GM18909 (cell line): ENCODE measurements around the gene MKKS.
"Not testable (repeated sequence)": the region's sequence is repeated elsewhere in the genome, so short reads cannot be mapped to it uniquely, and the experiment has no call there.

Source experiments
- ATAC-seq: cut with Tn5 transposase; IDR thresholded peaks from one replicate; pipeline ENCODE4 v1.9.1; 2021; ENCODE audit warnings: mild to moderate bottlenecking; ENCODE audit not compliant: unreplicated experiment, poor library complexity

Gene MKKS

GRCh38 chr20:10417218-10417617, 16.8 kb downstream of the MKKS start:
- not testable (repeated sequence) for ATAC-seq

GRCh38 chr20:10415013-10415650, 18.9 kb downstream of the MKKS start:
- ATAC-seq: no peak

GRCh38 chr20:10412591-10413408, 21.2 kb downstream of the MKKS start:
- no peak for ATAC-seq

GRCh38 chr20:10411673-10412072, 22.3 kb downstream of the MKKS start:
- ATAC-seq: no peak

DNA sequence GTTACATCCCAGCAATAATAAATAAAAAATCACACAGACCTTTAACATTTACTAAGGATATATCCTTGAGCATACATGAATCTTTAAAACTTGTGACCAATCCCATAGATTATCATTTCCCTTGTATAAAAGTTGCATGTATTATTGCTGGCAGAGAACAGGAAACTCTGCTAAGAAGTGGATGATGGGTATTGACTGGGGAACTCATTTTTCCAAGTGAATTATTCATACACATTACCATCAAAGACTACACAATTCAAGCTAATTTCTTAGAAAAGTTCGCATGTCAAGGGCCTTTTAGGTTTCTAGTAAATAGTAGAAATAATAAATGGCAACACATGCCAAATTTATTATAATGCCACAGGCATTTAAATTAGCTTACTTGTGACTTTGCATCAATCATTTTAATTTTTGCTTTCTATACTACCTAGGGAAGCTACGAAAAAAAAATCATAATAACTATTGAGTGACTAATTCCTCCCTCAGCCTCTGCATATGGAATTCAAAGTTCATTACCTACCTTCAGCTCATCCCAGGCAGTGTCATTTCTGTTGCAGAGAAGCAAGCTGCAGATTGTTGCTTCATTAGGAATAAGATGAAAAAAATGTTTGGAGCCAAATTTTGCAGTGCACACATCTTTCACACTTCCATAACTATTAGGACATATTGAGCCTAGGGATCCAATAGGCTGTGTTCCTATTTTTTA, 25.8 kb downstream of the MKKS start:
- no peak for ATAC-seq

- no peak for ATAC-seq
Observed at GRCh38 chr20:10404959-10405530, 29.0 kb downstream of the MKKS start.

DNA sequence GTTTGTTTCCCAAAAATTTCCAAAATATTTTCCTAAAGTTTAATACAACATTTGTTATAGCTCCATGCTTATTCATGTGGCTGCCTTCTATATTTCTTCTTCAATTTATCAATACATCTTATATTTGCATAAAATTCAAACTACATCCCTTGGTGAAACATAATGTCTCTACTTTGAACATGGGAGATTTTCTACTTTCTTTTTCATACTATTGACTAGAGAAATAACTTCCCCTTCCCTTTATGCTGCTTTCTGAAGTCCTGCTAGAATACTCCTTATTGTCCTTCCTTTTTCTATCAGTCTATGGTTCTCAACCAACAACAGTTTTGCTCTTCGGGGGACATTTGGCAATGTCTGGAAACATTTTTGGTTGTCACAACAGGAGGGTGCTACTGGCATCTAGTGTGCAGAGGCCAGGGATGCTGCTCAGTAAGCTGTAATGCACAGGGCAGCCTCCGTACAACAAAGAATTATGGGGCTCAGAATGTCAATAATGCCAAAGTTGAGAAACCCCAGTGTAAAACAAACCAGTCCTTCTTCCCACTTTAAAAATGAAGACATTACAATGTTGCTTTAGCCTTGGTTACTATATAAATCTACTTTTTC, 29.9 kb downstream of the MKKS start:
- ATAC-seq: no peak

DNA sequence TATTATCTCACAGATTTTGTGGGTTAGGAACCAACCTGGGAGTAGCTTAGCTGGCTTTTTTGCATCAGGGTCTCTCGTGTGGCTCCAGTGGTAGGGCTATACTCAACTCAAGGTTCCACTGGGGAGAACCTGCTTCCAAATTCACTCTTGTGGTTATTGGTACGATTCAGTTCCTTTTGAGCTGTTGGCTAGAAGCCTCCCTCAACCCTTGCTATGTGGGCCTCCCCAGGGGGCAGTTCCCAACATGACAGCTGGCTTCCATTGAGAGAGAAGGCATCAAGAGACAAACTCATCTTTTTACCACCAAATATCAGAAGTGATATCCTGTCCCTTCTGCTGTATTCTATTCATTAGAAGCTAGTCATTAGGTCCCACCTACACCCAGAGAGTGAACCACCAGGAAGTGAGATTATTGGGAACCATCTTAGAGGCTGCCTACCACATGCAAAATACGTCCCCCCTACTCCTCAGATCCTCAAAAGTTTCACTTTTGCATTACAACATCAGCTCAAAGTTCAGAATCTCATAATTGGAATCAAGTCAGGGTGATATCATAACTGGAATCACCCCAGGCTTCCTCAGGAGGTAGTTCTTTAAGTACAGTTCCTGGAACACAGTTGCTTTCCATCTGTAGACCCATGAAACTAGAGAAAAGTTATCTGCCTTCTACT, 30.9 kb downstream of the MKKS start:
- ATAC-seq: no peak

DNA sequence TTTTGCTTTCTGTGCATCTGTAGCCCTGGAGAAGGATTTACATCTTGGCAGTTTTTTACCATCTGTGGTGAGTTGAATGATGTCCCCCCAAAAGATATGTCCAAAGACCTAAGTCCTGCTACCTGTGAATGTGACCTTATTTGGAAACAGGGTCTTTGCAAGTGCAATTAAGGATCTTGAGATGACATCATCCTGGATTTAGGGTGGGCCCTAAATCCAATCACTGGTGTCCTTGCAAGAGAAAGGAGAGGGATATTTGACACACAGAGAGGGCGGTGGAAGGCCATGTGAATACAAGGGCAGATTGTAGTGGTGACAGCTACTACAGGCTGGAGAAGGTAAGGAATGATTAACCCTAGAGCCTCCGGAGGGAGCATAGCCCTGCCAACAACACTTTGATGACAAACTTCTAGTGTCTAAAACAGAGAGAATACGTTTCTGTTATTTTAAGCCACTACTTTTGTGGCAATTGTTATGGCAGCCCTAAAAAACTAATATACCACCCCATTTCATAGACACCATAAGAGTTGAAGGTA, 35.1 kb downstream of the MKKS start:
- ATAC-seq: no peak

DNA sequence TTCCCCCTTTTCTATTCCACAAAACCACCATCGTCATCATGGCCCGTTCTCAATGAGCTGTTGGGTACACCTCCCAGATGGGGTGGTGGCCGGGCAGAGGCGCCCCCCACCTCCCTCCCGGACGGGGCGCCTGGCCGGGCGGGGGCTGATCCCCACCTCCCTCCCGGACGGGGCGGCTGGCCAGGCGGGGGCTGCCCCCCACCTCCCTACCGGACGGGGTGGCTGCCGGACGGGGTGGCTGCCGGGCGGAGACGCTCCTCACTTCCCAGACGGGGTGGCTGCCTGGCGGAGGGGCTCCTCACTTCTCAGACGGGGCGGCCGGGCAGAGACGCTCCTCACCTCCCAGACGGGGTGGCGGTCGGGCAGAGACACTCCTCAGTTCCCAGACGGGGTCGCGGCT, 39.3 kb downstream of the MKKS start:
- not testable (repeated sequence) for ATAC-seq

- no peak for ATAC-seq
Observed at GRCh38 chr20:10390709-10391108, 43.3 kb downstream of the MKKS start.

DNA sequence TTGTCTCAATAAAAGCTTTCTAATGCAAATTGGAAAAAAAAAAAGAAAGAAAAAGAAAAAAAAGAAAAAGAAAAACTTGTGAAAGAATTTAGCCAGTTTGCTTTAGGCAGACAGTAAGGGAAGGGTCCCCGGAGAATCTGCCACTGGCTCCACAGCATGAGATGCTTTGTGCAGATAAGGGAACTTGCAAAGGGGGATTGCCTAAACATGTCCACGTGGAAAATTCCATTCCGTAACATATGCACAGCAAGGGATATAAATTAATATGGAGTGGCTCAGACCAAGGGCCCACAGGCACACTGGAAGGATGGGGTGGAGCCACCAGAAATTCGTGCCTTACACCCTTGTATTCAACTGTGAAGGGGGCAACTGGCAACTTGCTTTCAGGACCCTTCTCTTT, 45.4 kb downstream of the MKKS start:
- ATAC-seq: no peak

DNA sequence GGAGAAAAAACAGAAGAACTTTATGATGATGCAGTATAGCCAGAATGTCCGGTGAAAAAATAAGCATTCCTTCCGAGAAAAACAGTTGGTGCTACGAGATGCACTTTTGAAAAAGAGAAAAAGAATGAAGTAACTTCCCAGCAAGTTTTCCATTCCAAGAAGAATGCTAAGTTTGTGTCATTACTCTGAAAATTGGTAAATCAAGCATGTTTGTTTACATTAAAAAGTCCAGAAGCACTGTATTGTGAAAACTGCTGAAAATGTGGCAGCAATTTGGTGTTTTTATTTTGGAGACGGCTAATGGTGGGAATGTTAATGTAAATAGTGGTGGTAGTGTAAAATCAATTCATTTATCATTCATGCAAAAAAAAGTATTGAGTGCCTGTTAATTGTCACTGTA, 46.3 kb downstream of the MKKS start:
- ATAC-seq: no peak

- no peak for ATAC-seq
Observed at GRCh38 chr20:10385850-10386544, 48.0 kb downstream of the MKKS start.

- no peak for ATAC-seq
Observed at GRCh38 chr20:10381477-10381876, 52.5 kb downstream of the MKKS start.

DNA sequence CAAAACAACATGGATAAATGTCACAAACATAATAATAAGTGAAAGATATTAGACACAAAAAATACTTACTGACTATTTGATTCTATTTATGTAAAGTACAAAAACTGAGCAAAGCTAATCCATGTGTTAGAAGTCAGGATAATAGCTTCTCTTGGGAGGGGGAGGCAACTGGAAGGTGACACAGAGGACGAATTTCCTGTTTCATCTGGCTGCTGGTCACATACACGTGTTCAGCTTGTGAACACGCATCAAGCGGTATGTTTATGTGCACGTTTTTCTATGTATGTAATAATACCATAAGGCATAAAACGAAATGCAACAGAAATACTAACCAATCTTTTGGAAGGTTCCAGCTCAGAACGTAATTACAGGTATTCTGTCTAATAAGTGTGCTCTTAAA, 54.3 kb downstream of the MKKS start:
- ATAC-seq: no peak

GRCh38 chr20:10376270-10377075, 57.5 kb downstream of the MKKS start:
- ATAC-seq: no peak

- ATAC-seq: no peak
Observed at GRCh38 chr20:10375191-10375590, 58.8 kb downstream of the MKKS start.
